DND-41 (cell line): ENCODE results near the gene ADK.

Experiments used
- CTCF ChIP-seq: IDR thresholded peaks from 2 replicates; pipeline ENCODE4 v1.5.1; 2012; ENCODE audit warnings: borderline replicate concordance, low read length, moderate library complexity, mild to moderate bottlenecking; ENCODE audit not compliant: poor library complexity, severe bottlenecking; ENCODE audit errors: extremely low read depth
- EZH2 ChIP-seq: IDR thresholded peaks from 3 replicates; pipeline ENCODE4 v1.6.1; 2012; ENCODE audit warnings: borderline replicate concordance, low read depth, mild to moderate bottlenecking, moderate library complexity, low read length, inconsistent platforms; ENCODE audit not compliant: severe bottlenecking

GRCh38 chr10:74121368-74121767, 29.7 kb upstream of the ADK start:
- no peak for TF ChIP-seq CTCF
- TF ChIP-seq EZH2: no peak
